ENCODE results near the gene ZNF362. TPM values are rescaled to one million over a fixed set of nuclear protein-coding genes. Genes with fewer than 3 reads are reported as not detected.

Gene ZNF362
- total and polyA plus RNA-seq, 2 experiments from 2014 or later = 11.0 to 12.9 TPM

- ATAC-seq = no peak
- H3K36me3 Mint-ChIP-seq (ENCODE audit: low read depth) = no peaks in the 10 kb centered on the region
- Histone ChIP-seq H3K36me3 (ENCODE audit: insufficient read depth) (no peaks in the 10 kb centered on the region), H3K4me3 (no peak overlapping the region), H3K27me3 (ENCODE audit: insufficient read depth) (peaks cover 47% of the 10 kb centered on the region), H2AFZ (no peak overlapping the region), H3K79me2 (replicated peaks; ENCODE audit: insufficient read depth) (no peaks in the 10 kb centered on the region), H3F3A (replicated peaks; ENCODE audit: low read depth) (0 out of 2 replicates have a peak, but pooled peaks cover 4% of the 10 kb centered on the region), H3K4me1 (ENCODE audit: insufficient read depth) (peaks cover 47% of the 10 kb centered on the region), H3K4me2 (no peak overlapping the region), H3K27ac (ENCODE audit: low read depth) (no peak overlapping the region), H3K9me2 (ENCODE audit: insufficient read depth) (no peaks in the 10 kb centered on the region), H4K20me1 (replicated peaks; ENCODE audit: insufficient read depth) (peaks cover 18% of the 10 kb centered on the region; the same call in 1 of the 2 replicates)
- no peaks in the 10 kb centered on the region; the same call in 2 of the 3 replicates for H3K9me3 Mint-ChIP-seq
- no peak overlapping the region for H3K4me3 Mint-ChIP-seq
- H3K27ac Mint-ChIP-seq = no peak overlapping the region
- no peak for DNase-seq (ENCODE audit: low spot score)
- H3K4me1 Mint-ChIP-seq = peaks cover 60% of the 10 kb centered on the region
- peaks cover 22% of the 10 kb centered on the region for H3K27me3 Mint-ChIP-seq (ENCODE audit: insufficient read depth, low read depth, poor library complexity)
- TF ChIP-seq CREB1 (CRISPR knock-in tag; IDR thresholded peaks at IDR 0.05; ENCODE audit: low read depth) (no peak), ZNF114 (CRISPR knock-in tag; IDR thresholded peaks at IDR 0.05) (no peak), ZNF462 (CRISPR knock-in tag; IDR thresholded peaks at IDR 0.05) (no peak)
Measured at GRCh38 chr1:33336580-33336979, 80.3 kb downstream of the ZNF362 start.

- Histone ChIP-seq H3K36me3 (ENCODE audit: insufficient read depth) (no peaks in the 10 kb centered on the region), H2AFZ (no peak overlapping the region), H3K79me2 (replicated peaks; ENCODE audit: insufficient read depth) (no peaks in the 10 kb centered on the region), H3K9me2 (ENCODE audit: insufficient read depth) (no peaks in the 10 kb centered on the region), H3K4me1 (ENCODE audit: insufficient read depth) (peaks cover 56% of the 10 kb centered on the region), H4K20me1 (replicated peaks; ENCODE audit: insufficient read depth) (peaks cover 18% of the 10 kb centered on the region; the same call in 1 of the 2 replicates), H3F3A (replicated peaks; ENCODE audit: low read depth) (0 out of 2 replicates have a peak, but pooled peaks cover 5% of the 10 kb centered on the region), H3K27ac (ENCODE audit: low read depth) (no peak overlapping the region), H3K4me3 (no peak overlapping the region), H3K27me3 (ENCODE audit: insufficient read depth) (peaks cover 55% of the 10 kb centered on the region), H3K4me2 (no peak overlapping the region)
- Mint-ChIP-seq H3K36me3 (ENCODE audit: low read depth) (no peaks in the 10 kb centered on the region), H3K4me1 (peaks cover 69% of the 10 kb centered on the region), H3K4me3 (no peak overlapping the region), H3K27me3 (ENCODE audit: insufficient read depth, low read depth, poor library complexity) (peaks cover 22% of the 10 kb centered on the region), H3K27ac (no peak overlapping the region), H3K9me3 (no peaks in the 10 kb centered on the region; the same call in 2 of the 3 replicates)
- DNase-seq (ENCODE audit: low spot score) (no peak), ATAC-seq (peak; percentile 4; the same call in 1 of the 3 replicates)
- no peak for TF ChIP-seq ZNF114 (CRISPR knock-in tag; IDR thresholded peaks at IDR 0.05)
- TF ChIP-seq REST (IDR thresholded peaks at IDR 0.05; ENCODE audit: unreplicated experiment) = no peak
- no peak for TF ChIP-seq EZH2phosphoT487 (IDR thresholded peaks at IDR 0.05; ENCODE audit: unreplicated experiment)
- no peak for TF ChIP-seq EZH2 (IDR thresholded peaks at IDR 0.05; ENCODE audit: low read depth, unreplicated experiment)
- no peak for TF ChIP-seq STAT1 (IDR thresholded peaks at IDR 0.05; ENCODE audit: unreplicated experiment)
- TF ChIP-seq CTCF (conservative IDR thresholded peaks at IDR 0.05; ENCODE audit: low read depth in 2 of 2) = no peak
- TF ChIP-seq ETS1 (IDR thresholded peaks at IDR 0.05) = no peak
Measured at GRCh38 chr1:33337441-33337840, 81.1 kb downstream of the ZNF362 start.
